Peyer's patch (tissue), 4 donors: ENCODE data around the gene PIGB. TPM values are rescaled to one million over a fixed set of nuclear protein-coding genes. Genes with fewer than 3 reads are reported as not detected.
"Not testable (repeated sequence)": the region's sequence is repeated elsewhere in the genome, so short reads cannot be mapped to it uniquely, and the experiment has no call there.

Experiments
- DNase-seq, 3 donors: peaks; one replicate each; pipeline ENCODE4 v3.0.0-alpha.2; 2017 to 2019
- H3K27ac ChIP-seq, 4 donors: fragments of 200-600 bp; sonication (generic); one replicate each; pipeline ENCODE4 v1.5.1; 2016 to 2019
- H3K27me3 ChIP-seq, 2 donors: fragments of 200-600 bp; sonication (generic); one replicate each; pipeline ENCODE4 v1.5.1; 2019
- H3K36me3 ChIP-seq, 3 donors: fragments of 200-600 bp; sonication (generic); one replicate each; pipeline ENCODE4 v1.5.1; 2016 to 2019
- H3K4me1 ChIP-seq, 4 donors: fragments of 200-600 bp; sonication (generic); one replicate each; pipeline ENCODE4 v1.5.1; 2016 to 2019
- H3K4me3 ChIP-seq, 4 donors: fragments of 200-600 bp; sonication (generic); 1 replicate in 3 of 4; 2 replicates in 1 of 4; pipeline ENCODE4 v1.5.1; 2016 to 2019; ENCODE audit warnings: mild to moderate bottlenecking in 1 of 4
- H3K9me3 ChIP-seq, 4 donors: fragments of 200-600 bp; sonication (generic); one replicate each; pipeline ENCODE4 v1.5.1; 2016 to 2019; ENCODE audit warnings: mild to moderate bottlenecking in 1 of 4
- POLR2A ChIP-seq, 2 donors: fragments of 450-650 bp; IDR thresholded peaks; one replicate each; pipeline ENCODE4 v1.5.1; 2017; ENCODE audit warnings: antibody characterized with exemption in 2 of 2, mild to moderate bottlenecking in 2 of 2, moderate library complexity in 2 of 2
- total RNA-seq, 4 donors: library from RNA; depleted of rRNA; stranded (reverse); fragments of >200 nt; gene quantifications; one replicate each; pipeline ENCODE4 v1.1.0, GENCODE V29; 2016
- TF ChIP-seq, protein P1 (sequence below), 6 experiments: fragments of 450-650 bp in 4 of 6; fragments of 200-600 bp in 2 of 6; sonication (generic) in 1 of 6; IDR thresholded peaks; one replicate each; pipeline ENCODE4 v1.5.1; 2017 to 2019; ENCODE audit warnings: antibody characterized with exemption in 6 of 6, mild to moderate bottlenecking in 3 of 6, moderate library complexity in 1 of 6

The PIGB gene
- total RNA-seq, 4 donors from 2014 or later, result 3.2 to 34.7 (median 15.4) TPM

DNA sequence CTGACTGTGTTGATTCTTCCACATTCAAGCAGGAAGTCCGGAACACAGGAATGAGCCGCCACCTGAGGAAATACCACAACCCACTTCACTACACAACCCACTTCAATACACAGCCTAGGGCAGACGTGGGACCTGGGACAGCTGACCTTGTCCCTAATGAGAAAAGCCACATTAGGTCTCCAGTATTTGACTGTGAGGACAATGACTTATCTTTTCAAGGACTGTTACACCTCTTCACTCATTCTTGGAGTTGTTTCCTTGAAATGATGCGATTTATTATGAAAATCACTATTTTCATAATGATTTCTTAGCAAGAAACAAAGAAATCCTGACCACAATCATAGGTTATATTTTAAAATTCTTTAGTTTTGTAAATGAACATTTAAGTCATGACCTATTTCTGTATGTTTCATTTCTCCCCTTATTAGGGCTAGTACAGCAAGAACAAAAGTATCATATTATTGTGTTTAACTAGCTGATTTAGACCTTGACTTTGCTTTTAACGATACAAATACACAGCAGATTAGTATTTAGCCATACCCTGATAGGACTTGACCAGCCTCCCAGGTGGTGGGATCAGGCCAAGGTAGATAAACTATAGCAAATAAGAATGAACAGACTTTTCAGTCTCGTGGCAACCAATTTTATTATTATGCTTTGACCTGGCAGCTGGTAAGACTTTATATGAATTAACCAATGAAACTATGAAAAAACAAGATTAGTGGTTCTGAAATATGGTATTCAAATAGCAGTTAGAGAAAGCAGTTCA is 35.5 kb upstream of the PIGB start:
- Histone ChIP-seq H3K27me3 (no peaks in the 10 kb centered on the region), H3K27ac (peak overlapping the region; percentile 23 to 65 (median 44)), H3K36me3 (no peaks in the 10 kb centered on the region), H3K4me3 (no peak overlapping the region), H3K4me1 (peaks cover 0 to 11% (median 3%) of the 10 kb centered on the region in 4 donors), H3K9me3 (no peaks in the 10 kb centered on the region)
- TF ChIP-seq, protein P1, sequence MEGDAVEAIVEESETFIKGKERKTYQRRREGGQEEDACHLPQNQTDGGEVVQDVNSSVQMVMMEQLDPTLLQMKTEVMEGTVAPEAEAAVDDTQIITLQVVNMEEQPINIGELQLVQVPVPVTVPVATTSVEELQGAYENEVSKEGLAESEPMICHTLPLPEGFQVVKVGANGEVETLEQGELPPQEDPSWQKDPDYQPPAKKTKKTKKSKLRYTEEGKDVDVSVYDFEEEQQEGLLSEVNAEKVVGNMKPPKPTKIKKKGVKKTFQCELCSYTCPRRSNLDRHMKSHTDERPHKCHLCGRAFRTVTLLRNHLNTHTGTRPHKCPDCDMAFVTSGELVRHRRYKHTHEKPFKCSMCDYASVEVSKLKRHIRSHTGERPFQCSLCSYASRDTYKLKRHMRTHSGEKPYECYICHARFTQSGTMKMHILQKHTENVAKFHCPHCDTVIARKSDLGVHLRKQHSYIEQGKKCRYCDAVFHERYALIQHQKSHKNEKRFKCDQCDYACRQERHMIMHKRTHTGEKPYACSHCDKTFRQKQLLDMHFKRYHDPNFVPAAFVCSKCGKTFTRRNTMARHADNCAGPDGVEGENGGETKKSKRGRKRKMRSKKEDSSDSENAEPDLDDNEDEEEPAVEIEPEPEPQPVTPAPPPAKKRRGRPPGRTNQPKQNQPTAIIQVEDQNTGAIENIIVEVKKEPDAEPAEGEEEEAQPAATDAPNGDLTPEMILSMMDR (IDR thresholded peaks at IDR 0.05), result no peak
- TF ChIP-seq POLR2A (IDR thresholded peaks at IDR 0.05), result no peak
- no peak for DNase-seq

DNA sequence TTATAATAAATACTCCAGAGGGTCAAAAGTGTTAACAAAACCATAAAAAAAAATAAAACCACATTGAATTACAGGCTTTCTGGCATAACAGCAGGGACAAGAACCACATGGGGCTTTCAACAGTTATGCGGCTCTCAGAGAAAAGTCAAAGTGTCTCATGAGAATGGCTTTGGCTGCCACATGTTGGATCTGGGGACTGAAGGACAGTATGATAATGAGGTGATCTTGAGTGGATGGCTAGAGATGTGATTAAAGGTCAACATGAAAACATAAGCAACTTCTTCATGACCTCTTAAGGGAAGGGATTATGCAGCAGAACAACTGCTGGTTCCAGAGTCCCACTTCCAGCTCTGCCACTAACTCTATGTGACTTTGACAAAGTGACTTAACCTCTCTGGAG is 34.6 kb upstream of the PIGB start:
- Histone ChIP-seq H3K27ac (peak overlapping the region in 1 of 4 donors; percentile 43), H3K9me3 (no peaks in the 10 kb centered on the region), H3K36me3 (no peaks in the 10 kb centered on the region), H3K4me3 (no peak overlapping the region), H3K4me1 (peaks cover 0 to 17% (median 3%) of the 10 kb centered on the region in 4 donors), H3K27me3 (no peaks in the 10 kb centered on the region)
- DNase-seq, result no peak
- TF ChIP-seq, protein P1 (IDR thresholded peaks at IDR 0.05), result no peak
- TF ChIP-seq POLR2A (IDR thresholded peaks at IDR 0.05), result no peak

DNA sequence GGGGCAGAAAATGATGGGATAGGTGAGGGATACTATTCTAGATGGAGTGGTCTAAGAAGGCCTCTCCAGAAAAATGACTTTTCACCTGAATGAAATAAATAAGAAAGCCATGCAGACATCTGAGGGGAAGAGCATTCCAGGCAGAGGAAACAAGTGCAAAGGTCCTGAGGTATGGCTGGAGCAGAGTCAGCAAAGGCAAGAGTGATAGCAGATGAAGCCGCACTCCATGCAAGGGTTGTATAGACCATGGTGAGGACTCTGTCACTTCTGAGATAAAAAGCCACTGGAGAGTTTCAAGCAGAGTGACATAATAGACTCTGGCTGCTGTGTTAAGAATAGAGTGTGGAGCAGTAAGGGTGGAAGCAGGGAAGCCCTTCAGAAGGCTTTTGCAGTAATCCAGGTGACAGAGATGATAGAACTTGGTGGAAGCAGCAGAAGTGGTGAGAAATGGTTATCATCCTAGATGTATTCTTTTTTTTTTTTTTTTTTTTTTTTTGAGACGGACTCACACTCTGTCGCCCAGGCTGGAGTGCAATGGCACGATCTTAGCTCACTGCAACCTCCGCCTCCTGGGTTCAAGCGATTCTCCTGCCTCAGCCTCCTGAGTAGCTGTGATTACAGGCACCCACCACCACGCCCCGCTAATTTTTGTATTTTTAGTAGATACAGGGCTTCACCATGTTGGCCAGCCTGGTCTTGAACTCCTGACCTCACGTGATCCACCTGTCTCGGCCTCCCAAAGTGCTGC is 32.4 kb upstream of the PIGB start:
- not testable (repeated sequence) for H3K27me3 ChIP-seq, H3K9me3 ChIP-seq, H3K36me3 ChIP-seq, DNase-seq, H3K27ac ChIP-seq, H3K4me3 ChIP-seq
- peaks cover 0 to 21% (median 0%) of the 10 kb centered on the region in 4 donors for H3K4me1 ChIP-seq

DNA sequence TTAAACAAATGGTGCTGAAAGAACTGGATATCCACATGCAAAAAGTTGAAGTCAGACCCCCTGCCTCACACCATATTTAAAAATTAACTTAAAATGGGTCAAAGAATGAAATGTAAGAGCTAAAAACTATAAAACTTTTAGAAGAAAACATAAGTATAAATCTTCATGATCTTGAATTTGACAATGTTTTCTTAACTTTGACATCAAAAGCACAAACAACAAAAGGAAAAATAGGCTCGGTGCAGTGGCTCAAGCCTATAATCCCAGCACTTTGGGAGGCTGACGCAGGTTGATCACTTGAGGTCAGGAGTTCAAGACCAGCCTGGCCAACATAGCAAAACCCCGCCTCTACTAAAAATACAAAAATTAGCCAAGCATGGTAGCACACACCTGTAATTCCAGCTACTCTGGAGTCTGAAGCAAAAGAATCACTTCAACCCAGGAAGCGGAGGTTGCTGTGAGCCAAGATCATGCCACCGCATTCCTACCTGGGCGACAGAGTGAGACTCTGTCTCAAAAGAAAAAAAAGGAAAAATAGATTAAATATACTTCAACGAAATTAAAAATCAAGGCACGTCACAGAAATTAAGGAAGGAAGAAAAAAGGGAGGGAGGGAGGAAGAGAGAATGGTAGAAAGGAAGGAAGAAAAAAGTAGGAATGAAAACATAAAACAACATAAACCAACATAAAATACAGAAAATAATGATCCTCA is 30.9 kb upstream of the PIGB start:
- Histone ChIP-seq H3K9me3 (no peaks in the 10 kb centered on the region), H3K27ac (peak overlapping the region in 3 of 4 donors; percentile 89 to 93 (median 91)), H3K36me3 (no peaks in the 10 kb centered on the region), H3K27me3 (no peaks in the 10 kb centered on the region), H3K4me1 (peaks cover 0 to 14% (median 0%) of the 10 kb centered on the region in 4 donors), H3K4me3 (peak overlapping the region in 1 of 4 donors; percentile 91)
- no peak for DNase-seq
- TF ChIP-seq, protein P1 (IDR thresholded peaks at IDR 0.05), result no peak
- no peak for TF ChIP-seq POLR2A (IDR thresholded peaks at IDR 0.05)

DNA sequence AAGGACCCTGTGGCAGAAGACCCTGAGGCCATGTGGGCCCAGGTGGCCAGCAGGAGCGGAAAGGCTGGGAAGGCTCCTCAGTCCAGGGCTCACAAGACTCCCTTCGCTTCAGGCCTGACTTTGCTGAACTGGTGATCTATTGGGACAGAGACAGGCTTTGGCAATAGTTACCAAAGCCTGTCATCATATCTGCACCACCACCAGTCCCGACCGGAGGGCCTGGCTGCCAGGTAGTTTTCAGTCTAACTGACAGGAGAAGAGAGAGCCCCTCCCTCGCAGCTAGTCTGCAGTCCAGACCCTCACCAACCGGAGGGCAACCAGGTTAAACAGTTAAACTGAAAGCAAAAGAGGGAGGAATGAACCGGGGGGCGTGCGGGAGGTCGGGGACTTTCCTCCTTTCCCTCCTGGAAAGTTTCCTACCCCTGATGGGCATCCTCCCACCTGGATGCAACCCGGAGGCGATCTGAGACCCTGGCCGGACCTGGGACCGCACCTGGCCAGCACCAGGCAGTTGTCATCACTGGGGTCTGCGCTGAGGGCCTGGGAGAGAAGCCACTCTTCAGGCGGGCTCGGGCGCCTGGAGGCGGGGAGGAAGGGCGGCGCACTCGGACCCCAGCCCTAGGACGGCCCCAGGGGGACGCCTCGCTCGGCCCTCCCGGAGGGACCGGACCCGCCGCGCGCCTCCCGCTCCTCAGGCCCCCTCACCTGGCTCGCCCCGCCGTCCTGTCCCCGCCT is 29.8 kb upstream of the PIGB start:
- peak overlapping the region; percentile 77 to 91 (median 83) for H3K4me3 ChIP-seq
- no peak for TF ChIP-seq POLR2A (IDR thresholded peaks at IDR 0.05)
- TF ChIP-seq, protein P1 (IDR thresholded peaks at IDR 0.05), result no peak

More for the DNA sequence above, 29.8 kb upstream of the PIGB start:
- Histone ChIP-seq H3K9me3 (no peaks in the 10 kb centered on the region), H3K27me3 (no peaks in the 10 kb centered on the region), H3K36me3 (no peaks in the 10 kb centered on the region), H3K4me1 (peaks cover 0 to 14% (median 0%) of the 10 kb centered on the region in 4 donors), H3K27ac (peak overlapping the region; percentile 88 to 93 (median 90))
- DNase-seq, result peak; percentile 38 to 61 (median 55)
